Pericardium fibroblast (primary cell): ENCODE data around the gene SLC38A3. TPM values are rescaled to one million over a fixed set of nuclear protein-coding genes. Genes with fewer than 3 reads are reported as not detected.

Experiments used
- total RNA-seq: library from RNA; depleted of rRNA; stranded (reverse); fragments of >200 nt; gene quantifications from 2 replicates; pipeline ENCODE4 v1.2.3, GENCODE V29; 2015

SLC38A3 gene
- total RNA-seq: not detected in 2 replicates

DNA sequence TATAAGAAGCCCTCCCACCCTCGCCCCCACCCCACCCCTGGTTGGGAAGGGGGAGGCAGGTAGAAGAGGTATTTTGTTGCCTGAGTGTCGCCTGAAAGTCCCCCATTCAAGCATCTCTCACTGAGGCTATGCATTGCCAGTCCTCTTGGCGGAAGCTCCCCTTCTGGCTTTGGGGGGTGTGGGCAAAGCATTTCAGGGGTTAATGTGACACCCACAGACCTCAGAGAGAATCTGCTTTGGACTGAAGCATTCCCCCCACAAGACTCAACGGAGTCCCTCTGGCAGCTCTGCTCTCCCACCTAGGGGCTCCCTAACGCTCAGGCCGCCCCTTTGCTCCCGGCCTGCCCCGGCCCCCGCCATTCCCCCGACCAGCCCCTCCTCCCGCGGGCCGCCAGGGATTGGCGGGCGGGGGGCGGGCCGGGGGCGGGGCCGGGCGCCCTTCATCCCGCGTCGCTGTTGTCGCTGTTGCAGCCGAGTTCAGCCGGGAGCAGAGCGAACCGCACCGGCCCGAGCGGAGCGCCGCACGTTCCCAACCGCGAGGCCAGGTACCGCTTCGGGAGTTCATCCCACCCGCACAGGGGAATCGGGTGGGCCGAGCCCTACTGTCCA, at the start of gene SLC38A3:
SLC38A3 (plus strand) TSS at position 468 of the 609 bp plus-strand sequence. CDS start 8,929 bp downstream, outside the sequence.

DNA sequence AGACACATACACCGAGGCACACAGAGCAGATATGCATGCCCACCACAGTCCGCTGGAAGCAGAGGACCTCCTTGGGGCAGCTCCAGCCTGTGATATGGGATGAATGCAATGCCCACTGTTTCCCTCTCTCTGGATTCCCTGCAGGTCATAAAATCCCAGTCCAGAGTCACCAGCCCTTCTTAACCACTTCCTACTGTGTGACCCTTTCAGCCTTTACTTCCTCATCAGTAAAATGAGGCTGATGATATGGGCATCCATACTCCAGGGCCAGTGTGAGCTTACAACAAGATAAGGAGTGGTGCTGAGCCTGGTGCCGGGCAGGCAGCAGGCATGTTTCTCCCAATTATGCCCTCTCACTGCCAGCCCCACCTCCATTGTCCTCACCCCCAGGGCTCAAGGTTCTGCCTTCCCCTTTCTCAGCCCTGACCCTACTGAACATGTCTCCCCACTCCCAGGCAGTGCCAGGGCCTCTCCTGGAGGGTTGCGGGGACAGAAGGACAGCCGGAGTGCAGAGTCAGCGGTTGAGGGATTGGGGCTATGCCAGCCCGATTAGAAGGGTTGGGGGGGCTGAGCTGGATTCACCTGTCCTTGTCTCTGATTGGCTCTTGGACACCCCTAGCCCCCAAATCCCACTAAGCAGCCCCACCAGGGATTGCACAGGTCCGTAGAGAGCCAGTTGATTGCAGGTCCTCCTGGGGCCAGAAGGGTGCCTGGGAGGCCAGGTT, 14.0 kb upstream of the SLC38A3 start, which contains the start of gene GNAT1:
GNAT1 (plus strand) TSS at position 675 of the 725 bp plus-strand sequence. CDS start 116 bp downstream, outside the sequence.

GRCh38 chr3:50235716-50236483, 30.8 kb downstream of the SLC38A3 start, which contains the start of gene GNAI2:
Gene GNAI2, plus strand, starts transcription at chr3:50236204. Its CDS starts 132 bp downstream, at chr3:50236336.

GRCh38 chr3:50268703-50269451, 63.8 kb downstream of the SLC38A3 start, which contains the start of gene SEMA3B:
Gene SEMA3B, plus strand, starts transcription at chr3:50269147. Its CDS starts 94 bp downstream, at chr3:50269241.

Other genes with a start within 250 kb of the SLC38A3 start
- 67.0 and 69.3 TPM in 2 replicates for gene RBM5, start 116.4 kb upstream of the SLC38A3 start, total RNA-seq
- gene SEMA3F, start 49.9 kb upstream of the SLC38A3 start, total RNA-seq: 26.8 and 43.8 TPM in 2 replicates
- gene GNAT1, start 13.7 kb upstream of the SLC38A3 start, total RNA-seq: not detected in 2 replicates
- 188 and 248 TPM in 2 replicates for gene GNAI2, start 30.9 kb downstream of the SLC38A3 start, total RNA-seq
- 10.6 and 16.0 TPM in 2 replicates for gene SEMA3B, start 63.9 kb downstream of the SLC38A3 start, total RNA-seq
- not detected in 2 replicates for gene LSMEM2, start 73.8 kb downstream of the SLC38A3 start, total RNA-seq
- 34.2 and 53.7 TPM in 2 replicates for gene IFRD2, start 87.2 kb downstream of the SLC38A3 start, total RNA-seq
- gene HYAL3, start 94.1 kb downstream of the SLC38A3 start, total RNA-seq: 6.0 and 8.1 TPM in 2 replicates
- 13.7 and 17.3 TPM in 2 replicates for gene NAA80, start 94.1 kb downstream of the SLC38A3 start, total RNA-seq
- 4.0 and 5.5 TPM in 2 replicates for gene HYAL1, start 98.3 kb downstream of the SLC38A3 start, total RNA-seq
- 59.3 and 80.8 TPM in 2 replicates for gene HYAL2, start 117.5 kb downstream of the SLC38A3 start, total RNA-seq
- 14.5 and 30.7 TPM in 2 replicates for gene TUSC2, start 123.0 kb downstream of the SLC38A3 start, total RNA-seq
- gene RASSF1, start 135.6 kb downstream of the SLC38A3 start, total RNA-seq: 41.5 and 43.5 TPM in 2 replicates
- 0.34 and 1.1 TPM in 2 replicates for gene ZMYND10, start 140.5 kb downstream of the SLC38A3 start, total RNA-seq
- gene NPRL2, start 145.5 kb downstream of the SLC38A3 start, total RNA-seq: 12.1 and 13.2 TPM in 2 replicates
- 20.8 and 35.2 TPM in 2 replicates for gene CYB561D2, start 145.6 kb downstream of the SLC38A3 start, total RNA-seq
- 69.1 and 93.9 TPM in 2 replicates for gene TMEM115, start 154.2 kb downstream of the SLC38A3 start, total RNA-seq